ENCODE data around the gene HOXC12.

HOXC12 gene

GRCh38 chr12:53928054-53928835 is 26.5 kb upstream of the HOXC12 start:
- H3K4me3 ChIP-seq (ENCODE audit: control insufficient read depth, low read depth, low read length), result no peak overlapping the region
- no peak for DNase-seq (ENCODE audit: low read depth)
- no peak for TF ChIP-seq CTCF (conservative IDR thresholded peaks at IDR 0.05; ENCODE audit: control insufficient read depth, insufficient read depth, low read depth, low read length)

GRCh38 chr12:53929527-53929926 is 25.2 kb upstream of the HOXC12 start:
- no peak overlapping the region for H3K4me3 ChIP-seq (ENCODE audit: control insufficient read depth, low read depth, low read length)
- no peak for TF ChIP-seq CTCF (conservative IDR thresholded peaks at IDR 0.05; ENCODE audit: control insufficient read depth, insufficient read depth, low read depth, low read length)

GRCh38 chr12:53930591-53931255 is 24.0 kb upstream of the HOXC12 start:
- TF ChIP-seq CTCF (conservative IDR thresholded peaks at IDR 0.05; ENCODE audit: control insufficient read depth, insufficient read depth, low read depth, low read length), result no peak
- no peak overlapping the region for H3K4me3 ChIP-seq (ENCODE audit: control insufficient read depth, low read depth, low read length)
- no peak for DNase-seq (ENCODE audit: low read depth)

More at GRCh38 chr12:53929527-53929926, 25.2 kb upstream of the HOXC12 start:
- no peak for DNase-seq (ENCODE audit: low read depth)

- no peak overlapping the region for H3K4me3 ChIP-seq (ENCODE audit: control insufficient read depth, low read depth, low read length)
- TF ChIP-seq CTCF (conservative IDR thresholded peaks at IDR 0.05; ENCODE audit: control insufficient read depth, insufficient read depth, low read depth, low read length), result no peak
- no peak for DNase-seq (ENCODE audit: low read depth)
These were observed 22.7 kb upstream of the HOXC12 start for GRCh38 chr12:53931844-53932581.

GRCh38 chr12:53932915-53933314 is 21.8 kb upstream of the HOXC12 start:
- DNase-seq (ENCODE audit: low read depth), result no peak
- TF ChIP-seq CTCF (conservative IDR thresholded peaks at IDR 0.05; ENCODE audit: control insufficient read depth, insufficient read depth, low read depth, low read length), result no peak
- no peak overlapping the region for H3K4me3 ChIP-seq (ENCODE audit: control insufficient read depth, low read depth, low read length)

GRCh38 chr12:53935383-53936341 is 19.0 kb upstream of the HOXC12 start:
- H3K4me3 ChIP-seq (ENCODE audit: control insufficient read depth, low read depth, low read length), result no peak overlapping the region
- DNase-seq (ENCODE audit: low read depth), result no peak
- no peak for TF ChIP-seq CTCF (conservative IDR thresholded peaks at IDR 0.05; ENCODE audit: control insufficient read depth, insufficient read depth, low read depth, low read length)

All from fibroblast of mammary gland (primary cell).